ENCODE measurements around the gene PFKFB3. TPM values are rescaled to one million over a fixed set of nuclear protein-coding genes. Genes with fewer than 3 reads are reported as not detected.

Gene PFKFB3
- total and polyA plus RNA-seq, 10 donors: 6.3 to 227 (median 113) TPM

GRCh38 chr10:6174201-6174874, 28.4 kb upstream of the PFKFB3 start:
- Histone ChIP-seq H3K27me3 (replicated peaks in 1 of 7) (no peaks in the 10 kb centered on the region), H3K4me1 (peaks cover 12 to 98% (median 64%) of the 10 kb centered on the region in 6 donors), H3K9me3 (no peaks in the 10 kb centered on the region), H3K36me3 (peaks cover 0 to 6% (median 0%) of the 10 kb centered on the region in 6 donors), H3K27ac (peak overlapping the region in 1 of 8 donors; percentile 72), H3K4me3 (no peak overlapping the region)
- 92 to 96% (median 96%) methylated on average over 22 of the region's 22 CpGs for WGBS, 5 donors
- intact Hi-C loops (cut with DNase I; ENCODE audit: low total_unique reads): no loop called here
- DNase-seq: no peak
- no peak for TF ChIP-seq POLR2A (IDR thresholded peaks at IDR 0.05)
- peak in 2 of 3 donors; percentile 22 to 45 for TF ChIP-seq POLR2AphosphoS5 (IDR thresholded peaks at IDR 0.05)

GRCh38 chr10:6175329-6176055, 27.2 kb upstream of the PFKFB3 start:
- TF ChIP-seq CTCF (IDR thresholded peaks at IDR 0.05 in 8 of 11, conservative IDR thresholded peaks at IDR 0.05 in 3 of 11): no peak
- no peak for TF ChIP-seq POLR2AphosphoS5 (IDR thresholded peaks at IDR 0.05)
- no peak for TF ChIP-seq POLR2A (IDR thresholded peaks at IDR 0.05)
- DNase-seq: no peak
- intact Hi-C loops (cut with DNase I; ENCODE audit: low total_unique reads): no loop called here
- H3K36me3 ChIP-seq: peaks cover 0 to 6% (median 0%) of the 10 kb centered on the region in 6 donors
- peak overlapping the region in 2 of 8 donors; percentile 2 to 36 for H3K27ac ChIP-seq
- no peak overlapping the region for H3K4me3 ChIP-seq
- H3K4me1 ChIP-seq: peaks cover 12 to 87% (median 53%) of the 10 kb centered on the region in 6 donors
- 83 to 89% (median 87%) methylated on average over 16 of the region's 16 CpGs for WGBS, 5 donors
- no peaks in the 10 kb centered on the region for H3K27me3 ChIP-seq (replicated peaks in 1 of 7)
- no peaks in the 10 kb centered on the region for H3K9me3 ChIP-seq

- Histone ChIP-seq H3K27me3 (replicated peaks in 1 of 7) (no peaks in the 10 kb centered on the region), H3K9me3 (no peaks in the 10 kb centered on the region), H3K4me3 (no peak overlapping the region), H3K4me1 (peaks cover 11 to 75% (median 40%) of the 10 kb centered on the region in 6 donors), H3K36me3 (peaks cover 0 to 6% (median 0%) of the 10 kb centered on the region in 6 donors), H3K27ac (peak overlapping the region in 6 of 8 donors; percentile 49 to 75 (median 60))
- TF ChIP-seq CTCF (IDR thresholded peaks at IDR 0.05 in 8 of 11, conservative IDR thresholded peaks at IDR 0.05 in 3 of 11) (no peak), POLR2AphosphoS5 (IDR thresholded peaks at IDR 0.05) (no peak), POLR2A (IDR thresholded peaks at IDR 0.05) (no peak)
- intact Hi-C loops (cut with DNase I; ENCODE audit: low total_unique reads): no loop called here
- DNase-seq: no peak
- whole genome bisulfite sequencing, 5 donors: 28 to 55% (median 43%) methylated on average over 8 of the region's 8 CpGs
Observed at GRCh38 chr10:6176691-6177231, 26.0 kb upstream of the PFKFB3 start.

DNA sequence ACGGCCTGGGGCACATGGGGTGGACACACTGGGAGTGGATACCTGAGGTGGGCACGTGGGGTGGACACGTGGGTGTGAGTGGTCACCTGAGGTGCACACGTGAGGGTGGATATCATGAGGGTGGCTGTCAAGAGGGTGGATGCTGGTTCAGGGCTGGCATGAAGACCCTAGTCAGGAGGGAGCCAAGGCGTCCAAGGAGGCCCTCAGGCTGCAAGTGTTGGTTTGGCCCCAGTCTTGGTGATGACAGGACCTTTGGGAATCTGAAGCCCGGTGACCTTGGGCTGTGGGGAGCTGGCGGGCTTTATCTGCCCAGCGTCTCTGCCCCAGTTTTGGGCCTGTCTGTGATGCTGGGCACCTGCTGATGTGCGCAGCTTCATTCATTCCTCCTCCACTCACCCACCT, 24.9 kb upstream of the PFKFB3 start:
- 87 to 96% (median 92%) methylated on average over 7 to 9 of the region's 9 CpGs for WGBS, 5 donors
- intact Hi-C loops (cut with DNase I; ENCODE audit: low total_unique reads): no loop called here
- H3K27ac ChIP-seq: peak overlapping the region in 1 of 8 donors; percentile 36
- no peak for TF ChIP-seq POLR2A (IDR thresholded peaks at IDR 0.05)
- no peak for TF ChIP-seq POLR2AphosphoS5 (IDR thresholded peaks at IDR 0.05)
- no peak for TF ChIP-seq CTCF (IDR thresholded peaks at IDR 0.05 in 8 of 11, conservative IDR thresholded peaks at IDR 0.05 in 3 of 11)
- DNase-seq: no peak
- no peak overlapping the region for H3K4me3 ChIP-seq
- H3K27me3 ChIP-seq (replicated peaks in 1 of 7): no peaks in the 10 kb centered on the region
- peaks cover 0 to 6% (median 0%) of the 10 kb centered on the region in 6 donors for H3K36me3 ChIP-seq
- H3K9me3 ChIP-seq: no peaks in the 10 kb centered on the region
- peaks cover 3 to 73% (median 36%) of the 10 kb centered on the region in 6 donors for H3K4me1 ChIP-seq

All from spleen (tissue), 11 donors.